SHP77 treated with DMSO at 0.1 percent for 48 hours (cell line): Measurements from ENCODE around the gene PFDN6.
"Not testable (repeated sequence)": the region's sequence is repeated elsewhere in the genome, so short reads cannot be mapped to it uniquely, and the experiment has no call there.

Source experiments
- DNase-seq: peaks from one replicate; lab custom pipeline; 2025; lab: John Stamatoyannopoulos, UW

Gene PFDN6

GRCh38 chr6:33273924-33274902 is 15.2 kb upstream of the PFDN6 start:
- no peak for DNase-seq

- DNase-seq, result not testable (repeated sequence)
Measured at GRCh38 chr6:33275795-33276580, 13.4 kb upstream of the PFDN6 start.

- no peak for DNase-seq
Measured at GRCh38 chr6:33276581-33276863, 12.9 kb upstream of the PFDN6 start.

- peak; percentile 48 for DNase-seq
Measured at GRCh38 chr6:33276864-33277662, 12.3 kb upstream of the PFDN6 start, which contains the start of gene B3GALT4. Gene B3GALT4 (plus strand): TSS chr6:33277123. CDS start chr6:33277420, 297 bp downstream.

- DNase-seq, result no peak
Measured at GRCh38 chr6:33277663-33278391, 11.6 kb upstream of the PFDN6 start.

- no peak for DNase-seq
Measured at GRCh38 chr6:33278392-33278741, 11.0 kb upstream of the PFDN6 start.

- DNase-seq, result no peak
Measured at GRCh38 chr6:33278810-33279209, 10.6 kb upstream of the PFDN6 start.

GRCh38 chr6:33279257-33279695 is 10.1 kb upstream of the PFDN6 start:
- no peak for DNase-seq

GRCh38 chr6:33279971-33280511 is 9.4 kb upstream of the PFDN6 start:
- peak; percentile 11 for DNase-seq

- no peak for DNase-seq
Measured at GRCh38 chr6:33280539-33280938, 8.9 kb upstream of the PFDN6 start.

GRCh38 chr6:33285214-33285613 is 4.2 kb upstream of the PFDN6 start:
- DNase-seq, result not testable (repeated sequence)

- DNase-seq, result no peak
Measured at GRCh38 chr6:33286946-33287914, 2.2 kb upstream of the PFDN6 start.

- no peak for DNase-seq
Measured at GRCh38 chr6:33288141-33288920, 1.1 kb upstream of the PFDN6 start.

GRCh38 chr6:33289784-33290315 is 449 bp downstream of the PFDN6 start:
- no peak for DNase-seq

- no peak for DNase-seq
Measured at GRCh38 chr6:33290459-33290858, 1.1 kb downstream of the PFDN6 start.

GRCh38 chr6:33292996-33293682 is 3.7 kb downstream of the PFDN6 start:
- DNase-seq, result no peak

GRCh38 chr6:33294086-33294823 is 4.9 kb downstream of the PFDN6 start:
- DNase-seq, result no peak
